Skeletal muscle satellite cell (primary cell): Measurements from ENCODE around the gene MAD1L1.
"Not testable (repeated sequence)": the region's sequence is repeated elsewhere in the genome, so short reads cannot be mapped to it uniquely, and the experiment has no call there.

Experiments used
- H3K27me3 ChIP-seq: 2 replicates; pipeline ENCODE4 v1.7.0; 2013; ENCODE audit warnings: low read length; ENCODE audit not compliant: control insufficient read depth, insufficient read depth
- H3K36me3 ChIP-seq: 2 replicates; pipeline ENCODE4 v1.7.0; 2013; ENCODE audit warnings: mild to moderate bottlenecking, control low read depth, low read length; ENCODE audit not compliant: insufficient read depth
- H3K4me1 ChIP-seq: 2 replicates; pipeline ENCODE4 v1.7.0; 2013; ENCODE audit warnings: low read length; ENCODE audit not compliant: control insufficient read depth, insufficient read depth
- H3K4me2 ChIP-seq: 2 replicates; pipeline ENCODE4 v1.7.0; 2013; ENCODE audit warnings: mild to moderate bottlenecking, low read length
- H3K4me3 ChIP-seq: 2 replicates; pipeline ENCODE4 v1.7.0; 2013; ENCODE audit warnings: low read length
- H3K9ac ChIP-seq: 2 replicates; pipeline ENCODE4 v1.7.0; 2013; ENCODE audit warnings: mild to moderate bottlenecking, low read depth, low read length, moderate library complexity
- H3K9me3 ChIP-seq: replicated peaks from 2 replicates; pipeline ENCODE4 v1.7.0; 2013; ENCODE audit warnings: mild to moderate bottlenecking, control low read depth, low read length

Gene MAD1L1

GRCh38 chr7:1827521-1827981 lies 405.2 kb downstream of the MAD1L1 start:
- not testable (repeated sequence) for H3K36me3 ChIP-seq, H3K9ac ChIP-seq, H3K4me3 ChIP-seq, H3K4me2 ChIP-seq, H3K9me3 ChIP-seq, H3K27me3 ChIP-seq, H3K4me1 ChIP-seq

- H3K36me3 ChIP-seq, H3K4me3 ChIP-seq, H3K27me3 ChIP-seq, H3K4me2 ChIP-seq, H3K9ac ChIP-seq, H3K9me3 ChIP-seq, H3K4me1 ChIP-seq: not testable (repeated sequence)
These were observed 405.8 kb downstream of the MAD1L1 start for GRCh38 chr7:1826931-1827330.

GRCh38 chr7:1825897-1826741 lies 406.6 kb downstream of the MAD1L1 start:
- no peaks in the 10 kb centered on the region for H3K27me3 ChIP-seq
- H3K9ac ChIP-seq = no peak overlapping the region
- no peaks in the 10 kb centered on the region for H3K4me1 ChIP-seq
- no peaks in the 10 kb centered on the region for H3K36me3 ChIP-seq
- no peak overlapping the region for H3K4me2 ChIP-seq
- no peak overlapping the region for H3K4me3 ChIP-seq
- H3K9me3 ChIP-seq = no peaks in the 10 kb centered on the region

- H3K27me3 ChIP-seq, H3K36me3 ChIP-seq, H3K9me3 ChIP-seq, H3K4me1 ChIP-seq, H3K4me3 ChIP-seq, H3K9ac ChIP-seq, H3K4me2 ChIP-seq: not testable (repeated sequence)
These were observed 407.2 kb downstream of the MAD1L1 start for GRCh38 chr7:1825647-1825896.

GRCh38 chr7:1824882-1825646 lies 407.7 kb downstream of the MAD1L1 start:
- not testable (repeated sequence) for H3K9me3 ChIP-seq, H3K4me1 ChIP-seq, H3K9ac ChIP-seq, H3K36me3 ChIP-seq, H3K27me3 ChIP-seq, H3K4me2 ChIP-seq, H3K4me3 ChIP-seq

GRCh38 chr7:1824151-1824881 lies 408.4 kb downstream of the MAD1L1 start:
- not testable (repeated sequence) for H3K9ac ChIP-seq, H3K4me1 ChIP-seq, H3K36me3 ChIP-seq, H3K27me3 ChIP-seq, H3K4me3 ChIP-seq, H3K4me2 ChIP-seq, H3K9me3 ChIP-seq

GRCh38 chr7:1823376-1824150 lies 409.2 kb downstream of the MAD1L1 start:
- Histone ChIP-seq H3K9me3 (no peaks in the 10 kb centered on the region), H3K9ac (no peak overlapping the region), H3K4me3 (no peak overlapping the region), H3K36me3 (no peaks in the 10 kb centered on the region), H3K4me2 (no peak overlapping the region), H3K4me1 (no peaks in the 10 kb centered on the region), H3K27me3 (no peaks in the 10 kb centered on the region)

- Histone ChIP-seq H3K4me2 (no peak overlapping the region), H3K4me3 (no peak overlapping the region), H3K36me3 (no peaks in the 10 kb centered on the region), H3K9ac (no peak overlapping the region), H3K9me3 (no peaks in the 10 kb centered on the region), H3K4me1 (peaks cover 4% of the 10 kb centered on the region), H3K27me3 (no peaks in the 10 kb centered on the region)
These were observed 413.4 kb downstream of the MAD1L1 start for GRCh38 chr7:1819259-1819841.

- Histone ChIP-seq H3K9me3 (no peaks in the 10 kb centered on the region), H3K36me3 (no peaks in the 10 kb centered on the region), H3K4me3 (no peak overlapping the region), H3K9ac (no peak overlapping the region), H3K4me1 (peaks cover 4% of the 10 kb centered on the region), H3K4me2 (no peak overlapping the region), H3K27me3 (no peaks in the 10 kb centered on the region)
These were observed 414.0 kb downstream of the MAD1L1 start for GRCh38 chr7:1818575-1819258.

- H3K9ac ChIP-seq = no peak overlapping the region
- H3K4me3 ChIP-seq = no peak overlapping the region
- no peaks in the 10 kb centered on the region for H3K9me3 ChIP-seq
- H3K27me3 ChIP-seq = no peaks in the 10 kb centered on the region
- H3K4me1 ChIP-seq = peaks cover 4% of the 10 kb centered on the region
- no peak overlapping the region for H3K4me2 ChIP-seq
- no peaks in the 10 kb centered on the region for H3K36me3 ChIP-seq
These were observed 415.6 kb downstream of the MAD1L1 start for GRCh38 chr7:1817061-1817712.
